GM12891 (cell line): ENCODE results near the gene CDK12.

Source experiments
- DNase-seq: peaks from one replicate; pipeline ENCODE4 v3.0.0; 2011; ENCODE audit warnings: low spot score; ENCODE audit not compliant: insufficient read length
- FAIRE-seq: peaks from 2 replicates; lab custom pipeline; 2011; peaks lifted over from hg19 to GRCh38; lab: Jason Lieb, UNC
- PAX5 ChIP-seq: IDR thresholded peaks from 2 replicates; pipeline ENCODE4 v1.6.1; 2011; ENCODE audit warnings: low read length, moderate library complexity, mild to moderate bottlenecking; ENCODE audit not compliant: insufficient read depth, severe bottlenecking
- POLR2A ChIP-seq: IDR thresholded peaks from 2 replicates; pipeline ENCODE4 v1.6.1; 2011; ENCODE audit warnings: low read depth, low read length, control low read depth
- POLR2AphosphoS5 ChIP-seq: IDR thresholded peaks from 2 replicates; pipeline ENCODE4 v1.6.1; 2011; ENCODE audit warnings: low read depth, low read length, control low read depth
- POU2F2 ChIP-seq: IDR thresholded peaks from 2 replicates; pipeline ENCODE4 v1.6.1; 2011; ENCODE audit warnings: low read depth, mild to moderate bottlenecking, control low read depth, low read length, moderate library complexity
- SPI1 ChIP-seq: IDR thresholded peaks from 2 replicates; pipeline ENCODE4 v1.6.1; 2011; ENCODE audit warnings: low read depth, low read length, control low read depth
- TAF1 ChIP-seq: IDR thresholded peaks from 2 replicates; pipeline ENCODE4 v1.6.1; 2011; ENCODE audit warnings: low read depth, low read length, control low read depth

CDK12 gene

GRCh38 chr17:39548494-39549225, 87.4 kb downstream of the CDK12 start:
- FAIRE-seq (no peak), DNase-seq (no peak)
- TF ChIP-seq POLR2AphosphoS5 (no peak), POLR2A (no peak), POU2F2 (no peak), TAF1 (no peak), PAX5 (no peak), SPI1 (no peak)

GRCh38 chr17:39549747-39550573, 88.7 kb downstream of the CDK12 start:
- no peak for TF ChIP-seq POU2F2
- TF ChIP-seq TAF1, result no peak
- TF ChIP-seq POLR2AphosphoS5, result no peak
- TF ChIP-seq SPI1, result no peak
- TF ChIP-seq POLR2A, result no peak
- TF ChIP-seq PAX5, result no peak
- FAIRE-seq (no peak), DNase-seq (no peak)

DNA sequence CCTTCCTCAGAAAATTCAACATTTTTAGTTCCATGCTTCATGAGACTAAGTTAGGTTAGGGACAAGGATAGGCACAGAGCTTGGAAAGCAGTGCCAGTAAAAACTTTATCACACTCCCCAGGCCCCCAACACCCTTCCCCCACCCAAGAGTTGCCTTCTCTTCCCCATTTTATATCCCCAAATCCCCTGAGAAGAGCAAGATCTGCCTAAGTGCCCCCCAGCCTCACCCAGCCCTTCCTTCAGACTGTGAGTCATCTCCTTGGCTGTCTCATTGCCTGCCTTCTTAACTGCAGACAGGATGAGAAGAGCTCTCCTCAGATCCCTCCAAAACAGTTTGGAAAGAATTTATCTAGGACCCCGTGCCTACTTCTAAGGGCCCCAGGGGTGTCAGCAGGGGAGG, 90.6 kb downstream of the CDK12 start:
- TF ChIP-seq POU2F2, result no peak
- no peak for TF ChIP-seq PAX5
- no peak for TF ChIP-seq POLR2AphosphoS5
- TF ChIP-seq TAF1, result no peak
- no peak for TF ChIP-seq SPI1
- no peak for TF ChIP-seq POLR2A
- FAIRE-seq, result no peak
- no peak for DNase-seq

GRCh38 chr17:39553341-39553945, 92.2 kb downstream of the CDK12 start:
- TF ChIP-seq SPI1 (no peak), TAF1 (no peak), POU2F2 (no peak), PAX5 (no peak), POLR2A (no peak), POLR2AphosphoS5 (no peak)
- DNase-seq (no peak), FAIRE-seq (no peak)

DNA sequence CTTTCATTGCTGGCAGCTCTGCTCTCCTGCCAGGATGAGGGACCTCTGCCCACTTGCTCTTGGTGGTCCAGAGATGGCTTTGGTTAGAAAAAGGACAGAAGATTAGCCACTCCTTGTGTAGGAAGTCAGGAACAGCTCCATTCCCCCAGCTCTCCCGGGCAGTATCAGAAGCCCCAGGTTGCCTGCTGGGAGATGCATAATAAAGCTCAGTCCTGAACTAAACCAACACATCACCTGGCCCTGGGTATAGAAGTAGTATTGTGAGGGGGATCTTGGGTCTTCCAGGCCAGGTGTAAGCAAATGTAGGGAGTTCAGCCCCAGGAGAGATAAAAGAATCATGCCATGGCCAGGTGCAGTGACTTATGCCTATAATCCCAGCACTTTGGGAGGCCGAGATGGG, 94.1 kb downstream of the CDK12 start:
- no peak for TF ChIP-seq PAX5
- no peak for TF ChIP-seq POLR2A
- no peak for TF ChIP-seq POLR2AphosphoS5
- no peak for TF ChIP-seq POU2F2
- TF ChIP-seq SPI1, result no peak
- no peak for TF ChIP-seq TAF1

GRCh38 chr17:39556423-39556822, 95.1 kb downstream of the CDK12 start:
- TF ChIP-seq POLR2A (no peak), SPI1 (no peak), POLR2AphosphoS5 (no peak), PAX5 (no peak), TAF1 (no peak), POU2F2 (no peak)
- FAIRE-seq (no peak), DNase-seq (no peak)

More for the DNA sequence above, 94.1 kb downstream of the CDK12 start:
- DNase-seq (no peak), FAIRE-seq (no peak)

- no peak for TF ChIP-seq POLR2AphosphoS5
- TF ChIP-seq PAX5, result no peak
- TF ChIP-seq SPI1, result no peak
- no peak for TF ChIP-seq POLR2A
- FAIRE-seq, result no peak
- no peak for DNase-seq
Measured at GRCh38 chr17:39562395-39562794, 101.1 kb downstream of the CDK12 start.

GRCh38 chr17:39562976-39563375, 101.7 kb downstream of the CDK12 start:
- FAIRE-seq (peak; percentile 84), DNase-seq (no peak)
- TF ChIP-seq POLR2A (no peak), PAX5 (no peak), SPI1 (no peak), POLR2AphosphoS5 (no peak), POU2F2 (no peak), TAF1 (no peak)

- no peak for DNase-seq
- FAIRE-seq, result peak; percentile 50
- TF ChIP-seq POLR2A (no peak), POLR2AphosphoS5 (no peak), TAF1 (no peak), PAX5 (no peak), SPI1 (no peak), POU2F2 (no peak)
Measured at GRCh38 chr17:39563476-39563875, 102.2 kb downstream of the CDK12 start.

- DNase-seq, result no peak
- TF ChIP-seq POLR2A, result no peak
- TF ChIP-seq POU2F2, result no peak
- no peak for TF ChIP-seq TAF1
- no peak for TF ChIP-seq POLR2AphosphoS5
- TF ChIP-seq SPI1, result no peak
- TF ChIP-seq PAX5, result no peak
- FAIRE-seq, result no peak
Measured at GRCh38 chr17:39564211-39564848, 103.0 kb downstream of the CDK12 start.
